ENCODE data around the gene C5orf52. TPM values are rescaled to one million over a fixed set of nuclear protein-coding genes. Genes with fewer than 3 reads are reported as not detected.
"Not testable (repeated sequence)": the region's sequence is repeated elsewhere in the genome, so short reads cannot be mapped to it uniquely, and the experiment has no call there.

Gene C5orf52
- total RNA-seq, 2 experiments from 2014 or later, result not detected

GRCh38 chr5:157682257-157682656 is 10.9 kb downstream of the C5orf52 start:
- Mint-ChIP-seq H3K27me3 (ENCODE audit: low read depth) (no peaks in the 10 kb centered on the region), H3K36me3 (ENCODE audit: low read depth) (no peaks in the 10 kb centered on the region), H3K9me3 (no peaks in the 10 kb centered on the region), H3K4me1 (ENCODE audit: low read depth) (no peaks in the 10 kb centered on the region), H3K4me3 (no peak overlapping the region), H3K27ac (no peak overlapping the region)
- no peak for DNase-seq
- intact Hi-C loops (cut with micrococcal nuclease), result no loop called here
- CTCF ChIA-PET, result interaction anchor here (0.6 to 2.3 kb wide), 2 partner anchors 16 to 61 kb away, joined by 3 to 7 read pairs; partner anchors contain the start of gene LSM11

- H3K36me3 Mint-ChIP-seq (ENCODE audit: low read depth); H3K4me3 Mint-ChIP-seq; H3K27me3 Mint-ChIP-seq (ENCODE audit: low read depth); H3K4me1 Mint-ChIP-seq (ENCODE audit: low read depth); DNase-seq; CTCF ChIA-PET; intact Hi-C loops (cut with micrococcal nuclease); H3K9me3 Mint-ChIP-seq; H3K27ac Mint-ChIP-seq: not testable (repeated sequence)
These were observed 15.2 kb downstream of the C5orf52 start for GRCh38 chr5:157686276-157687197.

- intact Hi-C loops (cut with micrococcal nuclease), result no loop called here
- no peak overlapping the region for H3K27ac Mint-ChIP-seq
These were observed 15.8 kb downstream of the C5orf52 start for GRCh38 chr5:157687198-157687554.

GRCh38 chr5:157689942-157690689 is 18.8 kb downstream of the C5orf52 start:
- CTCF ChIA-PET, result interaction anchor here (0.7 to 2.2 kb wide), 4 partner anchors 20 to 412 kb away, joined by 3 to 8 read pairs (median 4); partner anchors contain the start of gene LSM11
- intact Hi-C loops (cut with micrococcal nuclease), result no loop called here
- peak; percentile 36 for DNase-seq
- Mint-ChIP-seq H3K27me3 (ENCODE audit: low read depth) (peaks cover 10% of the 10 kb centered on the region), H3K36me3 (ENCODE audit: low read depth) (no peaks in the 10 kb centered on the region), H3K4me1 (ENCODE audit: low read depth) (no peaks in the 10 kb centered on the region), H3K4me3 (no peak overlapping the region), H3K27ac (no peak overlapping the region), H3K9me3 (peaks cover 6% of the 10 kb centered on the region)

More at GRCh38 chr5:157687198-157687554, 15.8 kb downstream of the C5orf52 start:
- Mint-ChIP-seq H3K4me3 (no peak overlapping the region), H3K36me3 (ENCODE audit: low read depth) (no peaks in the 10 kb centered on the region), H3K27me3 (ENCODE audit: low read depth) (peaks cover 9% of the 10 kb centered on the region), H3K4me1 (ENCODE audit: low read depth) (no peaks in the 10 kb centered on the region), H3K9me3 (peaks cover 6% of the 10 kb centered on the region)
- CTCF ChIA-PET, result no interaction called here
- DNase-seq, result no peak

- H3K27me3 Mint-ChIP-seq (ENCODE audit: low read depth), result peaks cover 12% of the 10 kb centered on the region
- H3K4me1 Mint-ChIP-seq (ENCODE audit: low read depth), result no peaks in the 10 kb centered on the region
- no peak overlapping the region for H3K4me3 Mint-ChIP-seq
- DNase-seq, result no peak
- no peak overlapping the region for H3K27ac Mint-ChIP-seq
- no peaks in the 10 kb centered on the region for H3K36me3 Mint-ChIP-seq (ENCODE audit: low read depth)
- peaks cover 6% of the 10 kb centered on the region for H3K9me3 Mint-ChIP-seq
- CTCF ChIA-PET, result interaction anchor here (1.1 to 2.2 kb wide), 2 partner anchors 52 to 55 kb away, joined by 4 to 8 read pairs; partner anchors contain the start of gene LSM11
- intact Hi-C loops (cut with micrococcal nuclease), result no loop called here
These were observed 19.5 kb downstream of the C5orf52 start for GRCh38 chr5:157690690-157691433.

- H3K36me3 Mint-ChIP-seq (ENCODE audit: low read depth); H3K4me1 Mint-ChIP-seq (ENCODE audit: low read depth); H3K4me3 Mint-ChIP-seq; DNase-seq; intact Hi-C loops (cut with micrococcal nuclease); H3K27ac Mint-ChIP-seq: not testable (repeated sequence)
- peaks cover 16% of the 10 kb centered on the region for H3K9me3 Mint-ChIP-seq
- peaks cover 12% of the 10 kb centered on the region for H3K27me3 Mint-ChIP-seq (ENCODE audit: low read depth)
- CTCF ChIA-PET, result interaction anchor here (0.9 to 1.2 kb wide), 2 partner anchors 25 to 260 kb away, joined by 3 to 5 read pairs; no protein-coding TSS in a partner anchor
These were observed 22.5 kb downstream of the C5orf52 start for GRCh38 chr5:157693816-157694215.

GRCh38 chr5:157696154-157696553 is 24.8 kb downstream of the C5orf52 start:
- H3K36me3 Mint-ChIP-seq (ENCODE audit: low read depth); H3K4me1 Mint-ChIP-seq (ENCODE audit: low read depth); DNase-seq; H3K27ac Mint-ChIP-seq; H3K4me3 Mint-ChIP-seq; intact Hi-C loops (cut with micrococcal nuclease): not testable (repeated sequence)
- Mint-ChIP-seq H3K27me3 (ENCODE audit: low read depth) (peaks cover 10% of the 10 kb centered on the region), H3K9me3 (peaks cover 21% of the 10 kb centered on the region)
- CTCF ChIA-PET, result interaction anchor here (0.7 kb wide), 1 partner anchor 273 kb away, joined by 3 read pairs; no protein-coding TSS in a partner anchor

GRCh38 chr5:157698674-157699073 is 27.3 kb downstream of the C5orf52 start:
- H3K27me3 Mint-ChIP-seq (ENCODE audit: low read depth); intact Hi-C loops (cut with micrococcal nuclease); H3K4me1 Mint-ChIP-seq (ENCODE audit: low read depth); H3K36me3 Mint-ChIP-seq (ENCODE audit: low read depth); DNase-seq; CTCF ChIA-PET; H3K27ac Mint-ChIP-seq; H3K4me3 Mint-ChIP-seq: not testable (repeated sequence)
- peaks cover 21% of the 10 kb centered on the region for H3K9me3 Mint-ChIP-seq

- no peak for DNase-seq
- Mint-ChIP-seq H3K27me3 (ENCODE audit: low read depth) (peaks cover 4% of the 10 kb centered on the region), H3K27ac (no peak overlapping the region), H3K4me3 (no peak overlapping the region), H3K4me1 (ENCODE audit: low read depth) (no peaks in the 10 kb centered on the region), H3K36me3 (ENCODE audit: low read depth) (no peaks in the 10 kb centered on the region), H3K9me3 (peaks cover 11% of the 10 kb centered on the region)
- CTCF ChIA-PET, result interaction anchor here (0.7 kb wide), 1 partner anchor 84 kb away, joined by 3 read pairs; no protein-coding TSS in a partner anchor
- intact Hi-C loops (cut with micrococcal nuclease), result no loop called here
These were observed 32.4 kb downstream of the C5orf52 start for GRCh38 chr5:157703736-157704135.

GRCh38 chr5:157708866-157709265 is 37.5 kb downstream of the C5orf52 start:
- no peak overlapping the region for H3K27ac Mint-ChIP-seq
- H3K27me3 Mint-ChIP-seq (ENCODE audit: low read depth), result peaks cover 10% of the 10 kb centered on the region
- peaks cover 4% of the 10 kb centered on the region for H3K4me1 Mint-ChIP-seq (ENCODE audit: low read depth)
- H3K36me3 Mint-ChIP-seq (ENCODE audit: low read depth), result no peaks in the 10 kb centered on the region
- H3K9me3 Mint-ChIP-seq, result no peaks in the 10 kb centered on the region
- no peak overlapping the region for H3K4me3 Mint-ChIP-seq
- CTCF ChIA-PET, result interaction anchor here (1.3 kb wide), 1 partner anchor 16 kb away, joined by 3 read pairs; no protein-coding TSS in a partner anchor
- no peak for DNase-seq
- intact Hi-C loops (cut with micrococcal nuclease), result no loop called here

GRCh38 chr5:157709346-157709745 is 38.0 kb downstream of the C5orf52 start:
- CTCF ChIA-PET, result no interaction called here
- H3K36me3 Mint-ChIP-seq (ENCODE audit: low read depth), result no peaks in the 10 kb centered on the region
- H3K4me3 Mint-ChIP-seq, result no peak overlapping the region
- H3K9me3 Mint-ChIP-seq, result no peaks in the 10 kb centered on the region
- H3K27me3 Mint-ChIP-seq (ENCODE audit: low read depth), result peaks cover 10% of the 10 kb centered on the region
- intact Hi-C loops (cut with micrococcal nuclease), result no loop called here
- no peak for DNase-seq
- no peak overlapping the region for H3K27ac Mint-ChIP-seq
- H3K4me1 Mint-ChIP-seq (ENCODE audit: low read depth), result peaks cover 9% of the 10 kb centered on the region

- peaks cover 8% of the 10 kb centered on the region for H3K27me3 Mint-ChIP-seq (ENCODE audit: low read depth)
- CTCF ChIA-PET, result interaction anchor here (1.0 kb wide), 1 partner anchor 33 kb away, joined by 6 read pairs; the partner anchor contains the start of gene LSM11
- no peak overlapping the region for H3K4me3 Mint-ChIP-seq
- no peaks in the 10 kb centered on the region for H3K36me3 Mint-ChIP-seq (ENCODE audit: low read depth)
- no peak overlapping the region for H3K27ac Mint-ChIP-seq
- no peaks in the 10 kb centered on the region for H3K9me3 Mint-ChIP-seq
- no peak for DNase-seq
- H3K4me1 Mint-ChIP-seq (ENCODE audit: low read depth), result peaks cover 15% of the 10 kb centered on the region
- intact Hi-C loops (cut with micrococcal nuclease), result no loop called here
These were observed 39.1 kb downstream of the C5orf52 start for GRCh38 chr5:157710431-157710830.
